Body of pancreas (tissue), 4 donors: ENCODE results near the gene RAET1E. TPM values are rescaled to one million over a fixed set of nuclear protein-coding genes. Genes with fewer than 3 reads are reported as not detected.
"Not testable (repeated sequence)": the region's sequence is repeated elsewhere in the genome, so short reads cannot be mapped to it uniquely, and the experiment has no call there.

Source experiments
- ATAC-seq: fragments of 150-250 bp; one replicate; pipeline ENCODE4 v1.9.1; 2016
- DNase-seq, 4 donors: peaks; one replicate each; pipeline ENCODE4 v3.0.0-alpha.2; 2019
- H3K27ac ChIP-seq, 4 donors: fragments of 200-600 bp; sonication (generic); 1 replicate in 3 of 4; 2 replicates in 1 of 4; pipeline versions ENCODE4 v1.5.1 to v1.6.1; 2016 to 2019; ENCODE audit warnings: mild to moderate bottlenecking in 1 of 4, mixed read lengths in 1 of 4, moderate library complexity in 1 of 4
- H3K27me3 ChIP-seq, 2 donors: fragments of 200-600 bp; sonication (generic); one replicate each; pipeline ENCODE4 v1.6.0; 2016; ENCODE audit warnings: mild to moderate bottlenecking in 1 of 2
- H3K36me3 ChIP-seq, 2 donors: fragments of 200-600 bp; sonication (generic); replicated peaks in 1 of 2; 2 replicates each; pipeline ENCODE4 v1.5.1; 2016; ENCODE audit warnings: low read depth in 2 of 2; ENCODE audit not compliant: insufficient read depth in 1 of 2
- H3K4me1 ChIP-seq: fragments of 200-600 bp; sonication (generic); one replicate; pipeline ENCODE4 v1.6.0; 2016
- H3K4me3 ChIP-seq, 2 donors: fragments of 200-600 bp; sonication (generic); 1 replicate in 1 of 2; 2 replicates in 1 of 2; pipeline ENCODE4 v1.5.1; 2016 to 2019
- H3K9me3 ChIP-seq, 3 donors: fragments of 200-600 bp; sonication (generic); 1 replicate in 2 of 3; 2 replicates in 1 of 3; pipeline ENCODE4 v1.5.1; 2016
- CTCF ChIP-seq, 7 experiments: fragments of 450-650 bp in 4 of 7; fragments of 200-600 bp in 3 of 7; sonication (generic) in 3 of 7; IDR thresholded peaks; one replicate each; pipeline ENCODE4 v1.5.1; 2016 to 2019; ENCODE audit warnings: antibody characterized with exemption in 7 of 7
- POLR2A ChIP-seq, 3 donors: fragments of 450-650 bp; IDR thresholded peaks; one replicate each; pipeline ENCODE4 v1.6.1; 2016; ENCODE audit warnings: antibody characterized with exemption in 3 of 3, mild to moderate bottlenecking in 2 of 3
- WGBS, 2 donors: methylation state at CpG; one replicate each; pipeline ENCODE4 v1.1.5; 2017; 5-methylcytosine and 5-hydroxymethylcytosine counted together
- intact Hi-C: fragments of 100-400 bp; cut with DNase I; formaldehyde crosslinking; loops from one replicate; pipeline ENCODE4 v1.15.1; 2023
- total RNA-seq, 2 donors: library from RNA; depleted of rRNA; stranded (reverse); fragments of >200 nt; gene quantifications; one replicate each; pipeline ENCODE4 v1.1.0, GENCODE V29; 2016

RAET1E gene
- total RNA-seq, 2 donors from 2014 or later = not detected

DNA sequence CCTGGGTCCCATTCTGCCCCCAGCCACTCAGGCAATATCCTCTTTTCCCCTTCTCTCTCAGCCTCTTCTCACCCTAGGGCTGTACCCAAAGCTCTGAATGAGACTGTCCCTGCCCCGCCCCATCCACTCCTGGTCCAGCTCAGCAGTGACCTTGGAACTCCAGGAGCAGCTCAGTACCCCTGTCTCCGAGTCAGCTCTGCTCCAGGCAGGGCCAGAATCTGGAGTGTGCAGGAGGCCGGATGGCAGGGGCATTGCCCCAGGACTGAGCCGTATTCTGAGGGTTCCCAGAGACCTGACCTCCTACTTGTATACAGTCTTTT is 27.0 kb upstream of the RAET1E start:
- Histone ChIP-seq H3K27ac (no peak overlapping the region), H3K27me3 (no peaks in the 10 kb centered on the region), H3K4me3 (no peak overlapping the region), H3K4me1 (peaks cover 27% of the 10 kb centered on the region), H3K9me3 (no peaks in the 10 kb centered on the region), H3K36me3 (no peaks in the 10 kb centered on the region)
- ATAC-seq (no peak), DNase-seq (no peak)
- intact Hi-C loops = loop anchor here (5.0 to 10.0 kb wide), 2 partner anchors 88 to 200 kb away; no protein-coding TSS in a partner anchor
- 64 to 70% methylated on average over 4 of the region's 4 CpGs for WGBS, 2 donors
- TF ChIP-seq POLR2A (IDR thresholded peaks at IDR 0.05) (no peak), CTCF (IDR thresholded peaks at IDR 0.05) (no peak)

GRCh38 chr6:149924206-149924932 is 26.5 kb upstream of the RAET1E start:
- no peak for DNase-seq
- Histone ChIP-seq H3K27ac (no peak overlapping the region), H3K36me3 (no peaks in the 10 kb centered on the region), H3K4me3 (no peak overlapping the region), H3K27me3 (no peaks in the 10 kb centered on the region), H3K9me3 (no peaks in the 10 kb centered on the region), H3K4me1 (peaks cover 27% of the 10 kb centered on the region)
- intact Hi-C loops = loop anchor here (5.0 to 10.0 kb wide), 2 partner anchors 87 to 200 kb away; no protein-coding TSS in a partner anchor
- TF ChIP-seq POLR2A (IDR thresholded peaks at IDR 0.05) (no peak), CTCF (IDR thresholded peaks at IDR 0.05) (no peak)
- 77 to 82% methylated on average over 9 of the region's 9 CpGs for WGBS, 2 donors
- no peak for ATAC-seq

- peaks cover 27% of the 10 kb centered on the region for H3K4me1 ChIP-seq
- no peaks in the 10 kb centered on the region for H3K36me3 ChIP-seq
- H3K27me3 ChIP-seq = no peaks in the 10 kb centered on the region
- 16 to 20% methylated on average over 33 of the region's 33 CpGs for WGBS, 2 donors
- H3K9me3 ChIP-seq = no peaks in the 10 kb centered on the region
- TF ChIP-seq CTCF (IDR thresholded peaks at IDR 0.05) (no peak), POLR2A (IDR thresholded peaks at IDR 0.05) (no peak)
- H3K4me3 ChIP-seq = peak overlapping the region in 1 of 2 donors; percentile 26
- peak; percentile 2 for ATAC-seq
- intact Hi-C loops = loop anchor here (5.0 to 10.0 kb wide), 2 partner anchors 86 to 199 kb away; no protein-coding TSS in a partner anchor
- no peak overlapping the region for H3K27ac ChIP-seq
- DNase-seq = no peak
Measured at GRCh38 chr6:149923327-149923986, 25.5 kb upstream of the RAET1E start.

DNA sequence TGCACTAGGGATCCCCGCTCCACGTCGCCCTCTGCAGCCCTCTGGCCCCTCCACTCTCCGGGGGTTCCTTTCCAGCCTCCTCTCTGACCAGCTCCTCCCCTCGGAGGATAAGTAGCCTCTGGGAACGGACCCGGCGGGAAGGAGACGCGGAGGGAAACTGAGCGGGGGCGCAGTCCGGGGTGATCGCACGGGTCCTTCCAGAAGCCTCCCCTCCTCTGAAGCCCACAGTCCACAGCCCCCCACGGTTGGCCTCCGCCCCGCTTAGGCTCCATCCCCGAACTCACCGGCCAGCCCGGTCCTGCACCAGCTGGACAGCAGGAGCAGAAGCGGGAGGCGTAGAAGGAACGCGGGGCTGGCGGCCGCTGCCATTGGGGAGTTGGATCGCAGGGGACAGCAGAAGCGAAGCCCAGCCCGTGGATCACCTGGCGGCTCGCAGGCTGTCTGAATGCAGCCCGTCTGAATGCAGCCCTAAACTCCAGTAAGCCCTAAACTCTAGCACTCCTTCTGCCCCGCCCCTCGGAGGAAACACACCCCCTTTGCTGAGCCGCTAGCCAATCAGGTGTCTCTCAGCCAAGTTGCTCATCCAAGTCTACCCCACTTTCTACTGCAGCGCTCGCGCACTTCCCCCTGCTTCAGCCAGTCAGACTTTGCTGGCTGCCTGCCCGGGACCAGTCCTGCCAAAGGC is 24.9 kb upstream of the RAET1E start, which contains the start of gene RAET1G:
TSS of gene RAET1G (minus strand) at position 480 of the 685 bp plus-strand sequence. CDS start at position 369, 111 bp downstream.
- H3K27me3 ChIP-seq = no peaks in the 10 kb centered on the region
- TF ChIP-seq POLR2A (IDR thresholded peaks at IDR 0.05) (peak in 2 of 3 donors; percentile 36 to 65), CTCF (IDR thresholded peaks at IDR 0.05) (peak in 1 of 7 experiments; percentile 10)
- WGBS, 2 donors = 0% methylated on average over 24 to 35 of the region's 40 CpGs
- peak within 1 kb of the TSS in 1 of 2 donors; percentile 26 for H3K4me3 ChIP-seq
- intact Hi-C loops = loop anchor here (5.0 to 10.0 kb wide), 2 partner anchors 85 to 198 kb away; no protein-coding TSS in a partner anchor
- H3K36me3 ChIP-seq = no peaks in the 10 kb centered on the region
- peak; percentile 85 for ATAC-seq
- peaks cover 27% of the 10 kb centered on the region for H3K4me1 ChIP-seq
- H3K27ac ChIP-seq = no peak within 1 kb of the TSS
- peak; percentile 82 to 93 (median 90) for DNase-seq
- H3K9me3 ChIP-seq = no peaks in the 10 kb centered on the region

GRCh38 chr6:149922091-149922490 is 24.2 kb upstream of the RAET1E start:
- H3K27ac ChIP-seq = not testable (repeated sequence)
- intact Hi-C loops = loop anchor here (5.0 to 10.0 kb wide), 2 partner anchors 85 to 197 kb away; no protein-coding TSS in a partner anchor

More at GRCh38 chr6:149922091-149922490, 24.2 kb upstream of the RAET1E start:
- not testable (repeated sequence) for ATAC-seq, DNase-seq, H3K9me3 ChIP-seq, H3K36me3 ChIP-seq, H3K27me3 ChIP-seq, H3K4me3 ChIP-seq
- peaks cover 27% of the 10 kb centered on the region for H3K4me1 ChIP-seq
- 36 to 44% methylated on average over 5 of the region's 5 CpGs for WGBS, 2 donors
